ENCODE measurements around the gene F2RL1.
"Not testable (repeated sequence)": the region's sequence is repeated elsewhere in the genome, so short reads cannot be mapped to it uniquely, and the experiment has no call there.

- TF ChIP-seq EZH2 (IDR thresholded peaks at IDR 0.05; ENCODE audit: borderline replicate concordance); CTCF (IDR thresholded peaks at IDR 0.05; ENCODE audit: poor library complexity): not testable (repeated sequence)
Observed at GRCh38 chr5:76826416-76826815, 7.6 kb downstream of the F2RL1 start.

Measured in hepatocyte (in vitro differentiated cells).